ENCODE data around the gene BTNL9.
"Not testable (repeated sequence)": the region's sequence is repeated elsewhere in the genome, so short reads cannot be mapped to it uniquely, and the experiment has no call there.

BTNL9 gene

GRCh38 chr5:181059297-181060230 is 19.5 kb downstream of the BTNL9 start:
- in situ Hi-C loops (cut with MboI; ENCODE audit: low sequenced_read_pairs) = no loop called here

- in situ Hi-C loops (cut with MboI; ENCODE audit: low sequenced_read_pairs) = no loop called here
These were observed 20.1 kb downstream of the BTNL9 start for GRCh38 chr5:181060231-181060590.

GRCh38 chr5:181060924-181061323 is 20.9 kb downstream of the BTNL9 start:
- in situ Hi-C loops (cut with MboI; ENCODE audit: low sequenced_read_pairs) = no loop called here

GRCh38 chr5:181061645-181062044 is 21.6 kb downstream of the BTNL9 start:
- in situ Hi-C loops (cut with MboI; ENCODE audit: low sequenced_read_pairs) = no loop called here

GRCh38 chr5:181062631-181063030 is 22.6 kb downstream of the BTNL9 start:
- in situ Hi-C loops (cut with MboI; ENCODE audit: low sequenced_read_pairs) = no loop called here

GRCh38 chr5:181063514-181063913 is 23.4 kb downstream of the BTNL9 start:
- in situ Hi-C loops (cut with MboI; ENCODE audit: low sequenced_read_pairs) = no loop called here

GRCh38 chr5:181064987-181065386 is 24.9 kb downstream of the BTNL9 start:
- in situ Hi-C loops (cut with MboI; ENCODE audit: low sequenced_read_pairs) = no loop called here

GRCh38 chr5:181069767-181070491 is 29.9 kb downstream of the BTNL9 start:
- in situ Hi-C loops (cut with MboI; ENCODE audit: low sequenced_read_pairs) = no loop called here

- in situ Hi-C loops (cut with MboI; ENCODE audit: low sequenced_read_pairs) = no loop called here
These were observed 30.5 kb downstream of the BTNL9 start for GRCh38 chr5:181070523-181070922.

GRCh38 chr5:181071257-181071656 is 31.2 kb downstream of the BTNL9 start:
- in situ Hi-C loops (cut with MboI; ENCODE audit: low sequenced_read_pairs) = no loop called here

GRCh38 chr5:181076920-181077319 is 36.9 kb downstream of the BTNL9 start:
- in situ Hi-C loops (cut with MboI; ENCODE audit: low sequenced_read_pairs) = no loop called here

- in situ Hi-C loops (cut with MboI; ENCODE audit: low sequenced_read_pairs) = no loop called here
These were observed 41.9 kb downstream of the BTNL9 start for GRCh38 chr5:181081989-181082388.

GRCh38 chr5:181084621-181085195 is 44.6 kb downstream of the BTNL9 start:
- in situ Hi-C loops (cut with MboI; ENCODE audit: low sequenced_read_pairs) = no loop called here

GRCh38 chr5:181086026-181086883 is 46.2 kb downstream of the BTNL9 start:
- in situ Hi-C loops (cut with MboI; ENCODE audit: low sequenced_read_pairs) = no loop called here

- in situ Hi-C loops (cut with MboI; ENCODE audit: low sequenced_read_pairs) = no loop called here
These were observed 46.8 kb downstream of the BTNL9 start for GRCh38 chr5:181086884-181087205.

- in situ Hi-C loops (cut with MboI; ENCODE audit: low sequenced_read_pairs) = no loop called here
These were observed 47.2 kb downstream of the BTNL9 start for GRCh38 chr5:181087309-181087708.

- in situ Hi-C loops (cut with MboI; ENCODE audit: low sequenced_read_pairs) = no loop called here
These were observed 48.2 kb downstream of the BTNL9 start for GRCh38 chr5:181088289-181088688.

GRCh38 chr5:181092428-181092827 is 52.4 kb downstream of the BTNL9 start:
- in situ Hi-C loops (cut with MboI; ENCODE audit: low sequenced_read_pairs) = no loop called here

GRCh38 chr5:181095162-181095561 is 55.1 kb downstream of the BTNL9 start:
- in situ Hi-C loops (cut with MboI; ENCODE audit: low sequenced_read_pairs) = not testable (repeated sequence)

- in situ Hi-C loops (cut with MboI; ENCODE audit: low sequenced_read_pairs) = not testable (repeated sequence)
These were observed 56.8 kb downstream of the BTNL9 start for GRCh38 chr5:181096721-181097382.
